T-helper 2 cell treated with Interferon-gamma antibody and Interleukin-4, amounts not matched to agents 5 μg/mL and 100 μg/mL, for 36 hours (primary cell): ENCODE measurements around the gene PLEKHA5.
"Not testable (repeated sequence)": the region's sequence is repeated elsewhere in the genome, so short reads cannot be mapped to it uniquely, and the experiment has no call there.

Experiments
- DNase-seq: peaks from one replicate; pipeline ENCODE4 v3.0.0; 2021; ENCODE audit warnings: low spot score
- H3K27ac Mint-ChIP-seq: one replicate; pipeline ENCODE4 v1.8.0; 2021; ENCODE audit warnings: mild to moderate bottlenecking, mixed read lengths
- H3K27me3 Mint-ChIP-seq: one replicate; pipeline ENCODE4 v1.8.0; 2021; ENCODE audit warnings: low read depth, mixed read lengths
- H3K36me3 Mint-ChIP-seq: one replicate; pipeline ENCODE4 v1.8.0; 2021; ENCODE audit warnings: low read depth, mixed read lengths
- H3K4me1 Mint-ChIP-seq: one replicate; pipeline ENCODE4 v1.8.0; 2021; ENCODE audit warnings: low read depth, mixed read lengths
- H3K4me3 Mint-ChIP-seq: one replicate; pipeline ENCODE4 v1.8.0; 2022; ENCODE audit warnings: mild to moderate bottlenecking, moderate library complexity, mixed read lengths
- H3K9me3 Mint-ChIP-seq: one replicate; pipeline ENCODE4 v1.8.0; 2021; ENCODE audit warnings: mixed read lengths

The PLEKHA5 gene

GRCh38 chr12:19410211-19410610 is 280.7 kb downstream of the PLEKHA5 start:
- H3K27ac Mint-ChIP-seq = no peak overlapping the region
- no peak for DNase-seq
- no peaks in the 10 kb centered on the region for H3K27me3 Mint-ChIP-seq
- no peaks in the 10 kb centered on the region for H3K4me1 Mint-ChIP-seq
- no peaks in the 10 kb centered on the region for H3K36me3 Mint-ChIP-seq
- no peaks in the 10 kb centered on the region for H3K9me3 Mint-ChIP-seq
- no peak overlapping the region for H3K4me3 Mint-ChIP-seq

DNA sequence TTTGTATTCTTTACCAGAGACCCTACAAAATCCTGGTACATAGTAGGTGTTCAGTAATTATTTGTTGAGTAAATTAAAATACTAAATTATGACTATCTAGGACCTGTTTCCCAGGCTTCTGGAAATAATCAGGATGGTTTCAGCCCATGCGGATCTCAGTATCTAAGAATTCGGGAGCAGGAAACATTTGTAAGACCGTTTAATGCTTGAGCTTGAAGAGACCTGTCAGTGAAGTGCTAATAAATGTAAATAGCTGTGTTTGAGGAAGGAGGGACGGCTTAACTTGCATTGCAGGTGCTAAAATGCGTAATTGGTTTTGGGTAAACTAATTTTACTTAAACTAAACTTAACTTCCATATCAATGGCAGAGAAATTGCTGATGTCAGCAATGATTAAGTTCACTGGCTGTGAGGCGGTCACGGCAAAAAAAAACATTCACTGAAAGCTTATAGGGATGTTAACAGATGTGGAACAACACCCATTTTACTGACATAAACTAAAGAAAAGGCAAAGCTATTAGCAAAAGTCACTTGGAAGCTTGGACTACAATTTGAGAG is 281.2 kb downstream of the PLEKHA5 start:
- no peak overlapping the region for H3K4me3 Mint-ChIP-seq

GRCh38 chr12:19411234-19412204 is 282.0 kb downstream of the PLEKHA5 start:
- DNase-seq = no peak
- no peaks in the 10 kb centered on the region for H3K9me3 Mint-ChIP-seq
- no peaks in the 10 kb centered on the region for H3K36me3 Mint-ChIP-seq

More for the DNA sequence above, 281.2 kb downstream of the PLEKHA5 start:
- no peaks in the 10 kb centered on the region for H3K4me1 Mint-ChIP-seq
- H3K27me3 Mint-ChIP-seq = no peaks in the 10 kb centered on the region
- H3K36me3 Mint-ChIP-seq = no peaks in the 10 kb centered on the region
- no peak overlapping the region for H3K27ac Mint-ChIP-seq
- no peak for DNase-seq
- H3K9me3 Mint-ChIP-seq = no peaks in the 10 kb centered on the region

DNA sequence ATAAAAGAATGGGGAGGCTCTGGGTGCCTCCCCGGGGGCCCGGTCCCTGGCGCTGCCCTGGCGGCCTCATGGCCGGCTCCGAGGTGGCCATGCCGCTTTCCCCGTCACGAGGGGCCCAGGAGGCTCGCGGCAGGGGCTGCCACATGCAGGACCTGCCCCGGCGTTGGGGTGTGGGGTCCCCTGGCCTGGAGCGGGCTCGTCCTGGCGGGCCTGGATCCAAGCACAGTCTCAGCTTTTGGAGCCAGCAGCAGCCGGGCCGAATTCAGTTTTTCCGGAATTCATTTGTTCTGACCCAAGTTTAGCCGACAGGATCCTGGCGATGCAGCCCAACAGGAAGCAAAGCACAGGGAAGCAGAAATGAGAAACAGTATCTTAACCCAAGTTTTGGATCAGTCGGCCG is 283.3 kb downstream of the PLEKHA5 start:
- H3K4me3 Mint-ChIP-seq = no peak overlapping the region
- no peaks in the 10 kb centered on the region for H3K27me3 Mint-ChIP-seq
- no peak for DNase-seq
- H3K9me3 Mint-ChIP-seq = no peaks in the 10 kb centered on the region
- no peaks in the 10 kb centered on the region for H3K4me1 Mint-ChIP-seq
- no peaks in the 10 kb centered on the region for H3K36me3 Mint-ChIP-seq
- no peak overlapping the region for H3K27ac Mint-ChIP-seq

More at GRCh38 chr12:19411234-19412204, 282.0 kb downstream of the PLEKHA5 start:
- Mint-ChIP-seq H3K27ac (no peak overlapping the region), H3K27me3 (no peaks in the 10 kb centered on the region), H3K4me1 (no peaks in the 10 kb centered on the region), H3K4me3 (no peak overlapping the region)

DNA sequence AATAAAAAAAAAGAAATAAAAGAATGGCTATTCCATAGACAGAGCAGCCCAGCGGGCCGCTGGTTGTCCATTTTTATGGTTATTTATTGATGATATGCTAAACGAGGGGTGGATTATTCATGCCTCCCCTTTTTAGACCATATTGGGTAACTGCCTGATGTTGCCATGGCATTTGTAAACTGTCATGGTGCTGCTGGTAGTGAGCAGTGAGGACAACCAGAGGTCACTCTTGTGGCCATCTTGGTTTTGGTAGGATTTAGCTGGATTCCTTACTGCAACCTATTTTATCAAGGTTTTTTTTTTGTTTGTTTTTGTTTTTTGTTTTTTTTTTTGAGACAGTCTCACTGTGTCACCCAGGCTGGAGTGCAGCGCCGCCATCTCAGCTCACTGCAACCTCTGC is 284.0 kb downstream of the PLEKHA5 start:
- not testable (repeated sequence) for H3K36me3 Mint-ChIP-seq, H3K4me3 Mint-ChIP-seq, H3K4me1 Mint-ChIP-seq, H3K27me3 Mint-ChIP-seq, H3K27ac Mint-ChIP-seq, DNase-seq, H3K9me3 Mint-ChIP-seq

DNA sequence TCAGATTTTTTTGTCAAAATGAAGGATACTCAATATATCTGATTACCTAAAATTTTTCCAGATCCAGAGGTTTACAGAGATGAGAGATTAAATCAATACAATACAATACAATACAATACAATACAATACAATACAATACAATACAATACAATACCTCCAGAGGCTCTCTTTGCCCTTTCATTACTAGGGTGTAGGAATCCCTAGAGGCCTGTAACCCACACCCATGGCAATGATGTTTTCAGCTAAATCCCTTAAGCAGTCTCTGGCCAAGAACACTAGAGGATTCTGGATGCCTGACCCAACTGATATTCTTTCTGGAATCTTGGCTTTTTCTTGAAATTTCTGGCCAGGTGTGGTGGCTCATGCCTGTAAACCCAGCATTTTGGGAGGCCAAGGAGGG is 286.0 kb downstream of the PLEKHA5 start:
- no peaks in the 10 kb centered on the region for H3K9me3 Mint-ChIP-seq
- DNase-seq = no peak
- H3K27me3 Mint-ChIP-seq = no peaks in the 10 kb centered on the region
- no peaks in the 10 kb centered on the region for H3K4me1 Mint-ChIP-seq
- no peaks in the 10 kb centered on the region for H3K36me3 Mint-ChIP-seq
- no peak overlapping the region for H3K4me3 Mint-ChIP-seq
- H3K27ac Mint-ChIP-seq = no peak overlapping the region

DNA sequence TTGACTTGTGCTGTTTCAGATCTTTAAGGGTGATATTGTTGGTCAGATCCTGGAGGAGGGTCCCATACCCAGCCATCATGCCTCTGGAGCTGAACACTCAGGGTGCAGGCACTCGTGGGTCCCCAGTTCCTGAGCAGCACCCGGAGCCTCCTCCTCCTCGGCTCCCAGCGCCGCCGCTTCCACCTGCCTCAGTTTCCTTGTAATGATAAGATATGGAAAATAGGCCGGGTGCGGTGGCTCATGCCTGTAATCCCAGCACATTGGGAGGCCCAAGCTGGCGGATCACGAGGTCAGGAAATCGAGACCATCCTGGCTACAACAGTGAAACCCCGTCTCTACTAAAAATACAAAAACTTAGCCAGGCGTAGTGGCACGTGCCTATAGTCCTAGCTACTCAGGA is 289.6 kb downstream of the PLEKHA5 start:
- DNase-seq = no peak
- H3K4me3 Mint-ChIP-seq = no peak overlapping the region

GRCh38 chr12:19421503-19422282 is 292.2 kb downstream of the PLEKHA5 start:
- Mint-ChIP-seq H3K4me3 (peak overlapping the region; percentile 18), H3K27me3 (no peaks in the 10 kb centered on the region), H3K36me3 (no peaks in the 10 kb centered on the region), H3K27ac (peak overlapping the region; percentile 20), H3K4me1 (peaks cover 9% of the 10 kb centered on the region), H3K9me3 (peaks cover 3% of the 10 kb centered on the region)
- DNase-seq = no peak

More for the DNA sequence above, 289.6 kb downstream of the PLEKHA5 start:
- H3K36me3 Mint-ChIP-seq = no peaks in the 10 kb centered on the region
- H3K9me3 Mint-ChIP-seq = no peaks in the 10 kb centered on the region
- no peak overlapping the region for H3K27ac Mint-ChIP-seq
- peaks cover 8% of the 10 kb centered on the region for H3K4me1 Mint-ChIP-seq
- H3K27me3 Mint-ChIP-seq = no peaks in the 10 kb centered on the region

GRCh38 chr12:19423166-19423930 is 293.8 kb downstream of the PLEKHA5 start:
- H3K9me3 Mint-ChIP-seq = peaks cover 6% of the 10 kb centered on the region

More at GRCh38 chr12:19423166-19423930, 293.8 kb downstream of the PLEKHA5 start:
- no peak overlapping the region for H3K4me3 Mint-ChIP-seq
- H3K27me3 Mint-ChIP-seq = no peaks in the 10 kb centered on the region
- peaks cover 2% of the 10 kb centered on the region for H3K36me3 Mint-ChIP-seq
- peaks cover 13% of the 10 kb centered on the region for H3K4me1 Mint-ChIP-seq
- H3K27ac Mint-ChIP-seq = no peak overlapping the region
- DNase-seq = no peak
